ENCODE data around the gene GAB2.
A peak's percentile ranks its signal among the peaks of the same experiment; 100 is the strongest.
"Not testable (repeated sequence)": the region's sequence is repeated elsewhere in the genome, so short reads cannot be mapped to it uniquely, and the experiment has no call there.

The GAB2 gene

GRCh38 chr11:78417175-78417887 is at the start of gene GAB2:
TSS of gene GAB2 (minus strand) at chr11:78417820. CDS start at chr11:78417720, 100 bp downstream.
- H3K4me1 Mint-ChIP-seq (ENCODE audit: low read depth) = peaks cover 71% of the 10 kb centered on the region
- H3K4me3 Mint-ChIP-seq = peak within 1 kb of the TSS; percentile 97
- intact Hi-C loops (cut with micrococcal nuclease) = loop anchor here (2.0 to 5.0 kb wide), 3 partner anchors 67 to 190 kb away; no protein-coding TSS in a partner anchor
- no peaks in the 10 kb centered on the region for H3K27me3 Mint-ChIP-seq
- peak within 1 kb of the TSS; percentile 97 for H3K27ac Mint-ChIP-seq
- peaks cover 28% of the 10 kb centered on the region for H3K36me3 Mint-ChIP-seq (ENCODE audit: low read depth)
- no peaks in the 10 kb centered on the region for H3K9me3 Mint-ChIP-seq

- Mint-ChIP-seq H3K36me3 (ENCODE audit: low read depth) (peaks cover 37% of the 10 kb centered on the region), H3K27me3 (no peaks in the 10 kb centered on the region), H3K4me3 (no peak overlapping the region), H3K27ac (no peak overlapping the region), H3K9me3 (no peaks in the 10 kb centered on the region), H3K4me1 (ENCODE audit: low read depth) (peaks cover 14% of the 10 kb centered on the region)
- intact Hi-C loops (cut with micrococcal nuclease) = no loop called here
Measured at GRCh38 chr11:78467370-78467769, 49.8 kb upstream of the GAB2 start.

DNA sequence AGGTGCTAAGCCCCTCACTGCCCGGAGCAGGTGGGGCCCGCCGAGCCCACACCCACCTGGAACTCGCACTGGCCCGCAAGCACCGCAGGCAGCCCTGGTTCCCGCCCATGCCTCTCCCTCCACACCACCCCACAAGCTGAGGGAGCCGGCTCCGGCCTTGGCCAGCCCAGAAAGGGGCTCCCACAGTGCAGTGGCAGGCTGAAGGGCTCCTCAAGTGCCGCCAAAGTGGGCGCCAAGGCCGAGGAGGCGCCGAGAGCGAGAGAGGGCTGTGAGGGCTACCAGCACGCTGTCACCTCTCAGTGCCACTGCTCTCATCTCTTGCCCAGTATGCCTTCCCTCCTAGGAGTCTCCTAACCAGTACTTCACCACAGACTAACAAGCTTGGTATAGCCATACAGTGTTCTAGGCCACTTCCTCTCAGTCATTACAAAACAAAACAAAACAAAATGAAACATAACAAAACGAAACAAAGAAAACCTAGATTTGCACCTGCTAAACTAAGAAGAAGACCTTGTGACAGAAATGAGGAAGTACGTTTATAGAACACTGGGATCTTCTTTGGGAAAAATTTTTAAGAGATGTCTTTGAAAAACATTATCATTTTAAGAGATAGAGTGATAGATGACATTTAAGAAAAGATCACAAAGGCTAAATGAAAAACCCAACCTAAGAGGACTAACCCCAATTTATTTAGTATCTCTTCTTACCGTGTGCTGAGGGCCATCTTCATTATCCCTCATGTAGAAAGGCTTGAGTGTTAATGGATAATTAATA is 47.7 kb upstream of the GAB2 start:
- H3K4me1 Mint-ChIP-seq (ENCODE audit: low read depth) = peaks cover 18% of the 10 kb centered on the region
- H3K27ac Mint-ChIP-seq = no peak overlapping the region
- no peaks in the 10 kb centered on the region for H3K9me3 Mint-ChIP-seq
- no peak overlapping the region for H3K4me3 Mint-ChIP-seq
- no peaks in the 10 kb centered on the region for H3K27me3 Mint-ChIP-seq
- H3K36me3 Mint-ChIP-seq (ENCODE audit: low read depth) = peaks cover 53% of the 10 kb centered on the region
- intact Hi-C loops (cut with micrococcal nuclease) = no loop called here

GRCh38 chr11:78464787-78465168 is 47.2 kb upstream of the GAB2 start:
- H3K27ac Mint-ChIP-seq; H3K9me3 Mint-ChIP-seq; H3K27me3 Mint-ChIP-seq; H3K4me3 Mint-ChIP-seq; intact Hi-C loops (cut with micrococcal nuclease): not testable (repeated sequence)
- Mint-ChIP-seq H3K4me1 (ENCODE audit: low read depth) (peaks cover 17% of the 10 kb centered on the region), H3K36me3 (ENCODE audit: low read depth) (peaks cover 59% of the 10 kb centered on the region)

DNA sequence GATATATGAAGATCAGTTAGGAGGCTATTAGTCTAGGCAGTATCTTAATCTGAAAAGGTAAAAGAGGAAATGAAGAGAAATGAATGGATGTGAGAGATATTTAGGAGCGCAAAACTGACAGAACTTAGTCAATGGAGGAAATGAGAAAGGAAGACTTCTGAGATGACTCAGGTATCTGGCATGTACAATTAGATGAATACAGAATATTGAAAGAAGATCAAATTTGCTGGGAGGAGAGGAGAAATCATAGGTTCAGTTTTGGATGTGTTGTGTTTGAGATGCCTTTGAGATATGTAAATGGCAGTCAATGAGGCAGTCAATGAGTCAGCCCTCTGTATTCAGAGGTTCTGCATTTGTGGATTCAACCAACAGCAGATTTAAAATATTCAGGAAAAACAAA is 42.9 kb upstream of the GAB2 start:
- no peaks in the 10 kb centered on the region for H3K27me3 Mint-ChIP-seq
- intact Hi-C loops (cut with micrococcal nuclease) = no loop called here
- H3K4me1 Mint-ChIP-seq (ENCODE audit: low read depth) = peaks cover 10% of the 10 kb centered on the region
- no peak overlapping the region for H3K4me3 Mint-ChIP-seq
- peaks cover 7% of the 10 kb centered on the region for H3K9me3 Mint-ChIP-seq
- peaks cover 62% of the 10 kb centered on the region for H3K36me3 Mint-ChIP-seq (ENCODE audit: low read depth)
- H3K27ac Mint-ChIP-seq = no peak overlapping the region

DNA sequence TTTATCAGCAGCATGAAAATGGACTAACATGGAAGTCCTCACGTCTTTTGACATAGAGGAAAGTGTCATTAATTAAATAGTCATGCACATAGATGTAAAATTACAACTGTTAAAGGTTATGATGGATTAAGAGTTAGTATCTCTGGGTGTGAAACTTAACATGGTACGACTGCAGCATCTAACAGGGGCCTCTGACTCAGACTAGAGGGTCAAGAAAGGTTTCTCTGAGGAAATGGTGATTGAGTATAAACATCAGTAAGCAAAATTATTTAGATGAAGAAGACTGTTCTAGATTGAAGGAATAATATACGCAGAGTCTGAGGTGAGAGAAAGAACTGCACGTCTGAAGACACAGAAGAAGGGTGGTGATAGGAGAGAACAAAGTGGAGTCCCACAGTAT is 42.1 kb upstream of the GAB2 start:
- intact Hi-C loops (cut with micrococcal nuclease) = no loop called here
- peaks cover 6% of the 10 kb centered on the region for H3K4me1 Mint-ChIP-seq (ENCODE audit: low read depth)
- H3K4me3 Mint-ChIP-seq = no peak overlapping the region
- H3K9me3 Mint-ChIP-seq = peaks cover 7% of the 10 kb centered on the region
- peaks cover 54% of the 10 kb centered on the region for H3K36me3 Mint-ChIP-seq (ENCODE audit: low read depth)
- H3K27me3 Mint-ChIP-seq = no peaks in the 10 kb centered on the region
- no peak overlapping the region for H3K27ac Mint-ChIP-seq

- intact Hi-C loops (cut with micrococcal nuclease) = no loop called here
- Mint-ChIP-seq H3K27me3 (no peaks in the 10 kb centered on the region), H3K4me3 (no peak overlapping the region), H3K36me3 (ENCODE audit: low read depth) (peaks cover 39% of the 10 kb centered on the region), H3K9me3 (peaks cover 7% of the 10 kb centered on the region), H3K4me1 (ENCODE audit: low read depth) (peaks cover 6% of the 10 kb centered on the region), H3K27ac (no peak overlapping the region)
Measured at GRCh38 chr11:78457448-78457847, 39.8 kb upstream of the GAB2 start.

DNA sequence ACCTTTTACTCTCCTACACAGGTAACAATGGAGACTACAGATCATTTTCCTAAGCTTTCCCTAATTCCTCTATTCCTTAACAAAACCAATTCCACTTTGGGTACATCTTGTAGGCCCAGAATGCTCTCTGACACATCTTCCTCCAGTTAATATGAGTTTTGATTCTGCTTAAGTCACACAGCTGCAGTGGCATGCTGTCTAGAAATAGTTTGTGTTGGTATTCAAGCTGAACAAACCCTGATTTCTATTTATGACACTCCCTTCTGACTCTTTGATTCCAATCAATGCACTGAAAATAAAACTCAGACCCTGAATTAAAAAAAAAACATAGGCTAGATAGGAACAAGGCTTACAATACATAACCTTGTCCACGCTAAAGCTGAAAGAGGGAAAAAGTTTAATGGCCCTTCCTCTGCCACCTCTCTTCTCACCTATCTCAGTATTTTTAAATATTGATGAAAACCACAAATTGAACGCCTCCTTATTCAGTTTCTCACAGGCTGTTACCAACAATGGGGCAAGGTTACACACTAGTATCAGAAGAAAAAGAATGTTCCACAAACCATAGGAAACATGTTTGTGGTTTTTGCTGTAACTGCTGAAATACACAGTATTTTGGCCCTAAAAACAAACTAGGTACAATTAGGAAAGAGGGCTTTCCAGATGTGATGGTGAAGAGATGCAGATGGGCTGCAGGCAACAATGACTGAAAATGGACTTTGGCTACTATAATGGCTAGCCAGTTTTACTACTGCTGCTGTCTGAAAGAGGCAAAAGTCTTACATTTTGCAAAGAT is 35.7 kb upstream of the GAB2 start:
- no peaks in the 10 kb centered on the region for H3K9me3 Mint-ChIP-seq
- H3K36me3 Mint-ChIP-seq (ENCODE audit: low read depth) = no peaks in the 10 kb centered on the region
- no peaks in the 10 kb centered on the region for H3K27me3 Mint-ChIP-seq
- intact Hi-C loops (cut with micrococcal nuclease) = no loop called here
- H3K4me3 Mint-ChIP-seq = no peak overlapping the region
- no peaks in the 10 kb centered on the region for H3K4me1 Mint-ChIP-seq (ENCODE audit: low read depth)
- no peak overlapping the region for H3K27ac Mint-ChIP-seq

- intact Hi-C loops (cut with micrococcal nuclease) = no loop called here
- no peak overlapping the region for H3K4me3 Mint-ChIP-seq
- no peaks in the 10 kb centered on the region for H3K36me3 Mint-ChIP-seq (ENCODE audit: low read depth)
- no peaks in the 10 kb centered on the region for H3K27me3 Mint-ChIP-seq
- H3K4me1 Mint-ChIP-seq (ENCODE audit: low read depth) = peaks cover 8% of the 10 kb centered on the region
- H3K9me3 Mint-ChIP-seq = no peaks in the 10 kb centered on the region
- H3K27ac Mint-ChIP-seq = no peak overlapping the region
Measured at GRCh38 chr11:78451371-78452150, 33.9 kb upstream of the GAB2 start.

GRCh38 chr11:78450866-78451265 is 33.2 kb upstream of the GAB2 start:
- H3K27ac Mint-ChIP-seq = no peak overlapping the region

GRCh38 chr11:78449866-78450265 is 32.2 kb upstream of the GAB2 start:
- Mint-ChIP-seq H3K9me3 (no peaks in the 10 kb centered on the region), H3K4me1 (ENCODE audit: low read depth) (peaks cover 8% of the 10 kb centered on the region), H3K4me3 (no peak overlapping the region), H3K27ac (no peak overlapping the region), H3K36me3 (ENCODE audit: low read depth) (no peaks in the 10 kb centered on the region), H3K27me3 (no peaks in the 10 kb centered on the region)
- intact Hi-C loops (cut with micrococcal nuclease) = no loop called here

More at GRCh38 chr11:78450866-78451265, 33.2 kb upstream of the GAB2 start:
- Mint-ChIP-seq H3K36me3 (ENCODE audit: low read depth) (no peaks in the 10 kb centered on the region), H3K4me3 (no peak overlapping the region), H3K27me3 (no peaks in the 10 kb centered on the region), H3K9me3 (no peaks in the 10 kb centered on the region), H3K4me1 (ENCODE audit: low read depth) (peaks cover 8% of the 10 kb centered on the region)
- intact Hi-C loops (cut with micrococcal nuclease) = no loop called here

GRCh38 chr11:78446210-78446609 is 28.6 kb upstream of the GAB2 start:
- intact Hi-C loops (cut with micrococcal nuclease) = no loop called here
- Mint-ChIP-seq H3K4me3 (no peak overlapping the region), H3K4me1 (ENCODE audit: low read depth) (peaks cover 8% of the 10 kb centered on the region), H3K9me3 (no peaks in the 10 kb centered on the region), H3K27me3 (no peaks in the 10 kb centered on the region), H3K36me3 (ENCODE audit: low read depth) (peaks cover 17% of the 10 kb centered on the region), H3K27ac (no peak overlapping the region)

- no peak overlapping the region for H3K4me3 Mint-ChIP-seq
- no peaks in the 10 kb centered on the region for H3K9me3 Mint-ChIP-seq
- H3K27ac Mint-ChIP-seq = no peak overlapping the region
- peaks cover 8% of the 10 kb centered on the region for H3K4me1 Mint-ChIP-seq (ENCODE audit: low read depth)
- no peaks in the 10 kb centered on the region for H3K27me3 Mint-ChIP-seq
- peaks cover 17% of the 10 kb centered on the region for H3K36me3 Mint-ChIP-seq (ENCODE audit: low read depth)
- intact Hi-C loops (cut with micrococcal nuclease) = no loop called here
Measured at GRCh38 chr11:78444726-78445125, 27.1 kb upstream of the GAB2 start.
